GM21423 (cell line): Measurements from ENCODE around the gene FAM120B.

Source experiments
- ATAC-seq: cut with Tn5 transposase; IDR thresholded peaks from one replicate; pipeline ENCODE4 v1.9.1; 2021; ENCODE audit warnings: mild to moderate bottlenecking, moderate library complexity; ENCODE audit not compliant: unreplicated experiment

FAM120B gene

GRCh38 chr6:170439366-170440361 is 133.1 kb downstream of the FAM120B start:
- no peak for ATAC-seq

- no peak for ATAC-seq
Measured at GRCh38 chr6:170440437-170440836, 133.9 kb downstream of the FAM120B start.

GRCh38 chr6:170441316-170441715 is 134.8 kb downstream of the FAM120B start:
- ATAC-seq: no peak

DNA sequence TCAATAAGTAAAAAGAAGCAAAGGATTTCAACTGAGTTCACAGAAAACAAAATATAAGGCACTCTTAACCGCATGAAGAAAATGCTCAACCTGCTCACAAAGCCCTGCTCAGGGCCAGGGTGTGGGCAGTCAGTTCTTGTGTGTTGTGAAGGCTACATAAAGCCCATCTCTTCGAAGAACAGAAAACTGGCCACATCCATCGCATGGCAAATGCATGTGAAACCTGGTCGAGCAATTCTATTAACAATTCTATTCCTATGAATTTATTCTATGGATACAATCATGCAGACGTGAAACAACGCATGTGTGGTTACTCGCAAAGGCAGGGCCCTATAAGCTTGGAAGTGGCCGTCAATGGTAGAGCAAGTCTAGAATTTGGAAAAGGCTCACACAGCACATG is 136.0 kb downstream of the FAM120B start:
- no peak for ATAC-seq

DNA sequence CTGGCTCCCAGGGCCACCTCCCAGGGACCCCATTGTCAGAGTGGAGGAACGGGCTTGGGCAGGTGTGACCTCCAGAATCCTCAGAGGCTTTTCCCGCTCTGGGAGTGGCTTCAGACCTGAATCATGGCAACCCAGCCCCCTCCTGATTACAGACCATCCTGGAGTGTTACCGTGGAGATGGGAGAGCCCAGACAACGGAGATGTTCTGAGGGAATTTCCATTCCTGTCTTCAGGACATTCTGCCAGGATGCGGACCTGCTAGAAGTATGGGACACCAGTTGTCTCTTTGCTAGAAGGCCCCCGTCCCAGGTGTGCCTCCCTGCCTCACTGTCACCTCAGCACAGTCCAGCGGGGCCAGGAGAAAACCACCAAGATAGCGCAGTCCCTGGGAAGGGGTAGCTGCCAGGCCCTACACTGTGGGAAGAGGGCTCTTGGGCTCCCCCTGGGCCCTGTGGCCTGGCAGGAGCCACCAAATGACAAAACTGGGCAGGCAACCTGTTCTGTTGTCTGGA is 136.6 kb downstream of the FAM120B start:
- ATAC-seq: no peak

DNA sequence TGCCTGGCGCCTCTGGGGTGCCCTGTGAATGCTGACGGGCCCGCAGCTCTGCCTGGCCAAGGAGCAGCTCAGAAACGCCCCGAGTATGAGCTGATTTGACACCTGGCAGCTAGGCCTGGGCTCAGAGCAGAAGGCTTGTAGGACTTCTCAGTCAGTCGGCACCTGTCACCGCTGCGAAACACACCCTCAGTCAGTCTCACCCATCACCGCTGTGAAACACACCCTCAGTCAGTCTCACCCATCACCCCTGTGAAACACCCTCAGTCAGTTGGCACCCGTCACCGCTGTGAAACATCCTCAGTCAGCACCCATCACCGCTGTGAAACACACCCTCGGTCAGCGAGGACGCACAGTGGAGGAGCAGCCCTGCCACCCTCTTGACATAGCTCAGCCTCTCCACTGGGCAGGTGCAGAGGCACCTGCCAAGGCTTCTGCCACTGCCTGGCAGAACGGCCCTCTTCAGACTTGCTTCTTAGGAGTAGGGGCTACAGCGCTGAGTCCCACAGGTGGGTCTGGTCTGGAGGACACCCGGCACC is 137.6 kb downstream of the FAM120B start:
- ATAC-seq: no peak

DNA sequence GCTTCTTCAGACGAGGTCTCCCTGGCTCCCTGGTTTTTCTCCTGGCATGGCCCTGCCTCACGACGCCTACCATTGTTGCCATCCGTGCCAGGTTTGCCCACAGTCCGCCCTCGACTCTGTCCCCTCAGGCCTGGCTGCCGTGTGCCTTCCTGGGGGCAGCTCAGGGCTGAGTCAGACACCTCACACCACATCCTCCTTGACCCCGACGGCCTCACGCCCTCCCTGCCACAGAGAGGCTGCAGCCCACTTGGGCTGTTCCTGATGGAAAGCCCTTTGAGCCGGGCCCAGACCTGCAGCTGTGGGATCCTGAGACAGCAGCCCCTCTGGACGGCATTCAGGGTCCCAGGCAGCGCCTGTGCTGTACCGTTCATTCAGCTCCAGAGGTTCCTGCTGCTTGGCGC is 138.3 kb downstream of the FAM120B start:
- no peak for ATAC-seq

- ATAC-seq: no peak
Measured at GRCh38 chr6:170445487-170445886, 138.9 kb downstream of the FAM120B start.

DNA sequence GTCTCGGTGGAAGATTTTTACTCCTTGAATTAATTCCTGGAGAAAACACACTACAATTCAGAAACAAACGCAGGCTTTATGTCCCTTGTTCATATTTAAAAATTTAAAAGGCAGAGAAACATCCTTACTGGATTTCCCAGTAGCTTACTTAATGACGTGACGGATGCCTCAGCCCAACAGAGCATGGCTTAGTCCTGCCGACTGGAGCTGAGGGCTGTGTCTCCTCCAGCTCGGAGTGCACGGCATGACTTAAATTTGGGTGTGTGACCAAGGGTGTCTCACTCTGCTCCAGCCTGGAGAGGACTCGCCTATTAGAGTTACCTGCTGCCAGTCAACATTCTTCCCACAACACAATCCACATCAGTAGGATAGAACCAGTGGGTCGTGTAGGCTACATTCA is 139.4 kb downstream of the FAM120B start:
- ATAC-seq: no peak

DNA sequence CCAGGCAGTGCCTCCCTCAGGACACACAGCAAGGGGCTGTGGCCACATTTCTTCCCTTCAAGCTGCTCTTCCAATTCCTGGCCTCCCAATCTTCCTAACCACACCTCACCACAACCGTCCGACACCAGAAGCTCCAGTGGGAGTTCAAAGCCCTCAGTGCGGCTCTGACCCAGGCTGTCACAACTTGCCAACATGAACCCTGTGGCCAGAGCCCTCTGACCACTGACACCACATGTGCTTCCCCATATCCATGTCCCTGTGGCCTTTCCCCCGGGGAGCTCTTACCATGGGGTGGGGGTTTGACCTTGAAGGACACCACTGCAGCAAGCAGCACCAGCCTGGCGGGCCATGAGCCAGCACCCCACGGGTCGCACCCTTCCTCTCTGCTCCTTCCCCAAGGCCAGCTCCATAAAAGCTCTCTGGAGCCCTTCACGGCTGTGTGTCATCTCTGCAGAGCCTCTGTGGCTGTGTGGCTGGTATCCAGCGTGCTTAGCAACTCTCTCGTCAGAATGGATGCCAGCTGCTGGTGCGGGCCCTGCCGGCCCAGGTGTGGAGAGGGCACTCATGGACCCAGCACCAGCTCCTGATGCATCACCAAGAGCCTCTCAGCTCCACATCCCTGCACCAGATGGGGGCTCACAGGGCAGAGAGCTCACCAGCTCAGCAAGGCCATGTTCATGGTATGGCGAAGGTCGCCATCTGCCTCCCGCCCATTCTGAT is 140.4 kb downstream of the FAM120B start:
- ATAC-seq: no peak

- no peak for ATAC-seq
Measured at GRCh38 chr6:170447561-170447930, 141.0 kb downstream of the FAM120B start.

DNA sequence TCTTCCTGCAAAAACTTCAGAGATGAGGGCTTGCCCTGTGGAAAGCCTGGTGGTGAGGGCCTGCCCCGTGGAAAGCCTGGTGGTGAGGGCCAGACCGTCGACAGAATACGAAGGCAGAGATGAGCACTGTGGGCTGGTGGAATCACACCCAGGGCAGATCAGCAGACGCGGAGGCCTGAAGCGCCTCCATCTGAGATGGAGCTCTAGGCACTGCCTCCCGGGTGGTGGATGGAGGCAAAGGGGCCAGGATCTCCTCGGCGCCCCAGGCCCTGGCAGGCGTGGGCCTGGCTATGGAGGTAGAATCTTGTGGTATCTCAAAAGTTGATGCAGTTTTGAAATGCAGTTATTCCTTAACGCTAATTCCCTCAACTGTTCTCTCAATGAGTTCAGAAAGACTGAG is 141.8 kb downstream of the FAM120B start:
- no peak for ATAC-seq

DNA sequence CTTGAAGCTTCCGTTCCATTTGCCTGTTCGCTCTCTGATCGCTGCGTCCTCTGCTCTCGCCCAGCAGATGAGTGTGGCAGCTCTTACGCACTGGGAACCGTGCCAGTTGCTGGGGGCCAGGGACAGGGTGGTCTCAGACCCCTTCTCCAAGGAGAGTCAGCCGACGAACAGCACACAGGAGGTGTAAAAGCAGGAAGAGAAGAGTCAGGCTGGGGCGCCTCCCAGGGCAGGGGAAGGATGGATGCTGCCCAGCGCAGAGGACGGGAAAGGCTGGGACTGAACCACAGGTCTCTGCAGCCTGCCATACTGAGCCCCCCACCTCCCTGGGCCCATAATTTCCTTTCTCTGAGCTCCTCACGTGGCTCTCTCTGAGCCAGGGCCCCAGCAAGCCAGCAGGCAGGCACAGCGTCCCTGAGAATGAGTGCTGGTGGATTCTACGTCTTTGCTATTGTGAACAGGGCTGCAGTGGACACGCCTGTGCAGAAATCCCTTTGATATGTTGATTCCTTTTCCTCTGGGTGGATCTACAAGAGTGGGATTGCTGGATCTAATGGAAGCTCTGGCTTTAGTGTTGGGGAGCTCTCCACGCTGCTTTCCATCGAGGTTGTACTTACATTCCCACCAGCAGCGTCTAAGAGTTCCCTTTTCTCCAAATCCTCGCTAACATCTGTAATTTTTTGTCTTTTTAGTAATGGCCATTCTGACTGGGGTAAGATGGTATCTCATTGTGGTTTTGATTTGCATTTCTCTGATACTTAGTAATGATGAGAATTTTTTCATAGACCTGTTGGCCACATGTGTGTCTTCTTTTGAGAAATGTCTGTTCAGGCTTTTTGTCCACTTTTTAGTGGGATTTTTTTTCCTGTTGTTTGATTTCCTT is 142.4 kb downstream of the FAM120B start:
- no peak for ATAC-seq

DNA sequence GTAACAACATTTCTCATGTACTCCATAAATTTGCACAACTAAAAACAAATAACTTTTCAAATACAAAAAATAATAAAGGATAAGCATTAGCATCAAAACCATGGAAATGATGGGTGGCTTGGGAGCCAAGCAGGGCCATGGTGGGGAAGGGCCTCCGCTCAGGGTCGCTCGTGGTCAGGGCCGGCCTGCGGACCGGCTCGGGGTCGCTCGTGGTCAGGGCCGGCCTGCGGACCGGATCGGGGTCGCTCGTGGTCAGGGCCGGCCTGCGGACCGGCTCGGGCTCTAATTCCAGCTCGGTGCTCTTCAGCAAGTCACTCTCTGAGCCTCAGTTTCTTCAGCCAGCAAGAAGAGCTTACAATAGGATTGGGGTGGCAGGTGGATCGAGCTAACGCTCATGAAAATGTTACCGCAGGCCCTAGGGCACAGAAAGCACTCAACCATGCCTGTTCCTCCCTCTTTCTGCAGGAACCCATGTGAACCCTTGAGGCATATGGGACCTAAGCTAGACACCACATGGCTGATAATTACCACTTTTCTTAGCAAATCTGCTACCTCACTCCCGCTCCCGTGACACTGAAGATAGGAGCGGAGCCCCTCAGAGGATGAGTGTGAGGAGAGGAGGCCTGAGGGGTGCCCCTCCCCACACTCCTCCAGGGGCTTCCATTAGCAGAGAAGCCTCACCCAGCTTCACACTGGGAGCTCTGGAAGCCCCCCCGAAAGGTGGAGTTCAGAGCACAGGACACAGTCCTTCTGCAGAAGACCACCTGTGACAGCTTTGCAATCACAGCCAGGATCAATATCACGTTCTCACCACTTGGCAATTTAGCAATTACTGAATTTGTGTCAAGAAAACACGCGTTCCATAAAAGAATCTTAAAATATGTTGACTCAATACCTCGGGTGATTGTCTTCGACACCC is 143.5 kb downstream of the FAM120B start:
- no peak for ATAC-seq

- no peak for ATAC-seq
Measured at GRCh38 chr6:170450916-170451761, 144.6 kb downstream of the FAM120B start.

DNA sequence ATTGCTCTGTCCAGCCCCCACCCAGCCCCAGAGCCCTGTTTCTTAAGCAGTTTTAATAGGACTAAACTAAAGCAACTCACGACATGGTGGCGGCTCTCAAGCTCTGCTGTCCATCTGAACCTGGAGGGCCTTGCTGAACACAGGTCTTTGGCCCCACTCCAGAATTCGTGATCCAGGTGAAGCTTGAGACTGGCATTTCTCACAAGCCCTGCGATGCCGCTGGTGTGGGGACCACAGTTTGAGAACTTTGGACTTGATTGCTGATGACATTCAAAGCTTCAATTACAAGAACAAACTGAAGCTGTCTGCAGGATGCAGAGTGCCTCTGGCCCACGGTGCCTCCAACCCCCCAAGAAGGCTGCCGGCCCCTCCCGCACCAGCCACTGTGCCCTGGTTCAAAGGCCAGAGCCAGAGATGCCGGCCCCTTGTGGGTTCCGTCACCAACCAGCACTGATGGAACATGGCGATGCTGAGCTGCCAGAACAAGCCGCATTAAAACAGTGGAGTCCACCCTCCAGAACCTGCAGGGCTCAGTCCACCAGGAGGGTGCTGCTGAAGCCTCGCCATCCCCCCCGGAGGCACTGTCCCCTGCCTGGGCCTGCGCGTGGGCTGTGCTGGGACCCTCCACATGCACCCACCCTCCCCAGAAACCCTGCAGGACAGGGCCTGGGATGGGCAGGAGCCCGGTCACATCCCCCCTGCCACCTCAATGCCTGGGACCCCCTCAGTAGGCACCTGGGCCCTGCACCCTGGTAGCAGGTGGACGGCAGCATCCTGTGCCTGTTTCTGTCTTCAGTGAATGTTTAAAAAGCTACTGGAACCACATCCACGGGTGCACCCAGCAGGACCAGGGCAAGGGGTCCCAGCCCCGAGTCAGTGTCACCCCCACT is 145.4 kb downstream of the FAM120B start:
- no peak for ATAC-seq

DNA sequence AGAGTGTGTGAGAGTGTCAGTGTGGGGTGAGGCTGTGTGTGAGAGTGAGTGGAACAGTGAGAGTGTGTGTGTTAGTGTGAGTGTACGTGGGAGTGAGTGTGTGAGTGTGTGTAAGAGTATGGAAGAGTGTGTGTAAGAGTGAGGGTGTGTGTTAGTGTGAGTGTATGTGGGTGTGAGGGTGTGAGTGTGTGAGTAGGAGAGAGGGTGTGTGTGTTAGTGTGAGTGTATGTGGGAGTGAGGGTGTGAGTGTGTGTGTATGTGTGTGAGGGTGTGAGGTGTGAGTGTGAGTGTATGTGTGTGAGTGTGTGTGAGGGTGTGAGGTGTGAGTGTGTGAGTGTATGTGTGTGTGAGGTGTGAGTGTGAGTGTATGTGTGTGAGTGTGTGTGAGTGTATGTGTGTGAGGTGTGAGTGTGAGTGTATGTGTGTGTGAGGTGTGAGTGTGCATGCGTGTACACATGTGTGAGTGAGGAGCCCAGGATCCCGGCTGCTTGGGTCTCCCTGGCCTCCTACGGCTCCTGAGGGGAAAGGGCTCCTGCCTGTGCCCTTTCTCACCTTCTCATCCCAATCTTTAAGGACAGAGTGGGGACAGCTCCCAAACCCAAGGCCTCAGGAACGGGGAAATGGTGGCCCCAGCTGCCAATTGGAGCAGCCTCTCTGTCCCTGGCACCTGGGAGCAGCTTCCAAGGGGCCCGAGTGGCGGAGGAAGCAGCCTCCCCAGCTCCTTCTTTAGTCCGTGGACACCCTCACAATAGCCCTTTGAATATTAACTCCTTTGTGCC is 146.4 kb downstream of the FAM120B start:
- no peak for ATAC-seq
